ENCODE data around the gene PAN3.

Gene PAN3

GRCh38 chr13:28326056-28326455, 187.7 kb downstream of the PAN3 start:
- no peak for TF ChIP-seq CTCF (IDR thresholded peaks at IDR 0.05; ENCODE audit: insufficient read depth, low read depth, low read length, missing control alignments)
- H3K4me3 ChIP-seq (ENCODE audit: low read depth, low read length): no peak overlapping the region
- no peak for DNase-seq (ENCODE audit: low read depth)

GRCh38 chr13:28327373-28328270, 189.3 kb downstream of the PAN3 start:
- no peak for TF ChIP-seq CTCF (IDR thresholded peaks at IDR 0.05; ENCODE audit: insufficient read depth, low read depth, low read length, missing control alignments)
- no peak overlapping the region for H3K4me3 ChIP-seq (ENCODE audit: low read depth, low read length)
- DNase-seq (ENCODE audit: low read depth): no peak

DNA sequence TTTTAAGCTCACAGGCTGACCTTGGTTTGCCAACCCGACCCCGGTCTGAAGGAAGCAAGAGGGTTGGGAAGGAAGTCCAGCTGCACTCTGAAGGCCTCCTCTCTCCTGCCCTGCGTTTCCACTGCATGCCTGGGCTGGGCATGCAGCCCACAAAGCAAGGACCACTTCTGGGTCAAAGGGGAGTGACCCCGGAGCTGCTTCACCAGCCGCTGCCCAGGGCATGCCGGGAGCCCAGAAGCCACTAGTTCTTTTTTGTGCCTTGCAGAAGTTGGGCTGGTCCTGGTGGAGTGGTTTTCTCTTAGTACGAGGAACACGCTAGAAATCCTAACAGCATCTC, 189.9 kb downstream of the PAN3 start:
- DNase-seq (ENCODE audit: low read depth): no peak
- no peak for TF ChIP-seq CTCF (IDR thresholded peaks at IDR 0.05; ENCODE audit: insufficient read depth, low read depth, low read length, missing control alignments)
- no peak overlapping the region for H3K4me3 ChIP-seq (ENCODE audit: low read depth, low read length)

- DNase-seq (ENCODE audit: low read depth): no peak
- TF ChIP-seq CTCF (IDR thresholded peaks at IDR 0.05; ENCODE audit: insufficient read depth, low read depth, low read length, missing control alignments): no peak
- no peak overlapping the region for H3K4me3 ChIP-seq (ENCODE audit: low read depth, low read length)
These were observed 191.2 kb downstream of the PAN3 start for GRCh38 chr13:28329395-28330158.

GRCh38 chr13:28333204-28333881, 195.0 kb downstream of the PAN3 start:
- no peak for DNase-seq (ENCODE audit: low read depth)
- H3K4me3 ChIP-seq (ENCODE audit: low read depth, low read length): no peak overlapping the region
- TF ChIP-seq CTCF (IDR thresholded peaks at IDR 0.05; ENCODE audit: insufficient read depth, low read depth, low read length, missing control alignments): no peak

GRCh38 chr13:28336193-28336657, 197.9 kb downstream of the PAN3 start:
- H3K4me3 ChIP-seq (ENCODE audit: low read depth, low read length): no peak overlapping the region

More at GRCh38 chr13:28336193-28336657, 197.9 kb downstream of the PAN3 start:
- no peak for TF ChIP-seq CTCF (IDR thresholded peaks at IDR 0.05; ENCODE audit: insufficient read depth, low read depth, low read length, missing control alignments)
- DNase-seq (ENCODE audit: low read depth): no peak
